D721Med (cell line): ENCODE results near the gene CD2BP2.

Experiments
- DNase-seq: peaks from one replicate; pipeline ENCODE4 v3.0.0; 2011; ENCODE audit warnings: low spot score; ENCODE audit not compliant: insufficient read length
- FAIRE-seq: peaks from 2 replicates; lab custom pipeline; 2011; peaks lifted over from hg19 to GRCh38; lab: Jason Lieb, UNC
- TF ChIP-seq, protein P1 (sequence below): IDR thresholded peaks from 2 replicates; pipeline ENCODE4 v1.5.1; 2012; ENCODE audit warnings: mild to moderate bottlenecking, control low read depth; ENCODE audit not compliant: insufficient read depth; ENCODE audit errors: missing control alignments

CD2BP2 gene

DNA sequence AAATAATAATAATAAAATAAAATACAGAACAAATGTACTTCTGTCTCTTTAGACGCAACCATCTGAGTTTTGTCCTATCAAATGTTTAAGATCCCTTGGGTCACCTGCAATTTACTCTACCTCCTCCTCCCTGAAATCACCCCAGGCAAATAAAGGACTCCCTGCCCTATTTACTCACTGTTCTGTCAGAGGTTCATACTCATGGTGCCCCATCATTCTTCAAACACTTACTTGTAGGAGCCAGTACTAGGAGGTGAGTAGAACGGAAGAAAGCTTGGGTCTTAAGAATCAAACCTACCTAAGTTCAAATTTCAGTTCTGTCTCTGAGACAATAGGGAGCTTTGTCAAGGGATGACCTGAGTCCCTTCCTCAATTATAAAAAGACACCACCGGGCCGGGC is 11.4 kb upstream of the CD2BP2 start:
- TF ChIP-seq, protein P1, sequence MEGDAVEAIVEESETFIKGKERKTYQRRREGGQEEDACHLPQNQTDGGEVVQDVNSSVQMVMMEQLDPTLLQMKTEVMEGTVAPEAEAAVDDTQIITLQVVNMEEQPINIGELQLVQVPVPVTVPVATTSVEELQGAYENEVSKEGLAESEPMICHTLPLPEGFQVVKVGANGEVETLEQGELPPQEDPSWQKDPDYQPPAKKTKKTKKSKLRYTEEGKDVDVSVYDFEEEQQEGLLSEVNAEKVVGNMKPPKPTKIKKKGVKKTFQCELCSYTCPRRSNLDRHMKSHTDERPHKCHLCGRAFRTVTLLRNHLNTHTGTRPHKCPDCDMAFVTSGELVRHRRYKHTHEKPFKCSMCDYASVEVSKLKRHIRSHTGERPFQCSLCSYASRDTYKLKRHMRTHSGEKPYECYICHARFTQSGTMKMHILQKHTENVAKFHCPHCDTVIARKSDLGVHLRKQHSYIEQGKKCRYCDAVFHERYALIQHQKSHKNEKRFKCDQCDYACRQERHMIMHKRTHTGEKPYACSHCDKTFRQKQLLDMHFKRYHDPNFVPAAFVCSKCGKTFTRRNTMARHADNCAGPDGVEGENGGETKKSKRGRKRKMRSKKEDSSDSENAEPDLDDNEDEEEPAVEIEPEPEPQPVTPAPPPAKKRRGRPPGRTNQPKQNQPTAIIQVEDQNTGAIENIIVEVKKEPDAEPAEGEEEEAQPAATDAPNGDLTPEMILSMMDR = no peak
- DNase-seq (no peak), FAIRE-seq (no peak)

- DNase-seq = no peak
- TF ChIP-seq, protein P1 = no peak
- no peak for FAIRE-seq
Measured at GRCh38 chr16:30365200-30365599, 10.1 kb upstream of the CD2BP2 start.

- FAIRE-seq (no peak), DNase-seq (no peak)
- TF ChIP-seq, protein P1 = no peak
Measured at GRCh38 chr16:30361180-30361579, 6.1 kb upstream of the CD2BP2 start.

- DNase-seq (no peak), FAIRE-seq (no peak)
- TF ChIP-seq, protein P1 = no peak
Measured at GRCh38 chr16:30359871-30360170, 4.7 kb upstream of the CD2BP2 start.

GRCh38 chr16:30358990-30359870 is 4.1 kb upstream of the CD2BP2 start:
- no peak for DNase-seq
- TF ChIP-seq, protein P1 = no peak
- FAIRE-seq = no peak

GRCh38 chr16:30358577-30358936 is 3.4 kb upstream of the CD2BP2 start:
- DNase-seq = no peak
- no peak for FAIRE-seq
- TF ChIP-seq, protein P1 = no peak
